SK-N-SH treated with all-trans-retinoic acid at 6 μM for 48 hours (cell line): ENCODE data around the gene TCP10L.

Source experiments
- ATAC-seq: fragments of 200-7000 bp; cut with Tn5 transposase; 3 replicates; pipeline ENCODE4 v1.9.1; 2020; ENCODE audit warnings: mild to moderate bottlenecking, moderate library complexity
- ARNTL ChIP-seq: fragments of 450-650 bp; formaldehyde crosslinking; IDR thresholded peaks from 2 replicates; pipeline ENCODE4 v1.5.0; 2020; ENCODE audit warnings: low read depth, mild to moderate bottlenecking, moderate library complexity, borderline replicate concordance
- CREB5 ChIP-seq: fragments of 250-450 bp; sonication (Bioruptor Pico); IDR thresholded peaks from 2 replicates; pipeline ENCODE4 v1.5.1; 2020; ENCODE audit warnings: low read depth, mild to moderate bottlenecking, moderate library complexity
- CSDC2 ChIP-seq: fragments of 250-450 bp; sonication (Bioruptor Pico); IDR thresholded peaks from 2 replicates; pipeline ENCODE4 v1.5.0; 2020; ENCODE audit warnings: mild to moderate bottlenecking, moderate library complexity
- CSRNP3 ChIP-seq: fragments of 250-450 bp; sonication (Bioruptor Pico); IDR thresholded peaks from 2 replicates; pipeline ENCODE4 v1.5.1; 2021; ENCODE audit warnings: mild to moderate bottlenecking, moderate library complexity
- ESRRG ChIP-seq: fragments of 250-450 bp; sonication (Bioruptor Pico); IDR thresholded peaks from 2 replicates; pipeline ENCODE4 v1.6.1; 2021; ENCODE audit warnings: mild to moderate bottlenecking
- GLIS3 ChIP-seq: fragments of 250-450 bp; sonication (Bioruptor Pico); IDR thresholded peaks from 2 replicates; pipeline ENCODE4 v1.5.0; 2020; ENCODE audit warnings: mild to moderate bottlenecking, moderate library complexity
- ISL1 ChIP-seq: fragments of 250-450 bp; sonication (Bioruptor Pico); IDR thresholded peaks from 2 replicates; pipeline ENCODE4 v2.1.2; 2022; ENCODE audit warnings: mild to moderate bottlenecking, moderate library complexity
- OSR1 ChIP-seq: fragments of 250-450 bp; sonication (Bioruptor Pico); IDR thresholded peaks from 2 replicates; pipeline ENCODE4 v1.8.0; 2022; ENCODE audit warnings: moderate library complexity, mild to moderate bottlenecking, inconsistent platforms
- PATZ1 ChIP-seq: fragments of 250-450 bp; sonication (Bioruptor Pico); IDR thresholded peaks from 2 replicates; pipeline ENCODE4 v1.8.0; 2020; ENCODE audit warnings: mild to moderate bottlenecking, moderate library complexity, borderline replicate concordance
- POU6F1 ChIP-seq: fragments of 250-450 bp; sonication (Bioruptor Pico); IDR thresholded peaks from 2 replicates; pipeline ENCODE4 v1.8.0; 2021; ENCODE audit warnings: low read depth, mild to moderate bottlenecking, moderate library complexity, borderline replicate concordance
- PPARA ChIP-seq: fragments of 250-450 bp; sonication (Bioruptor Pico); IDR thresholded peaks from 2 replicates; pipeline ENCODE4 v1.5.0; 2020; ENCODE audit warnings: mild to moderate bottlenecking, borderline replicate concordance
- RARB ChIP-seq: fragments of 250-450 bp; sonication (Bioruptor Pico); IDR thresholded peaks from 2 replicates; pipeline ENCODE4 v1.8.0; 2021; ENCODE audit warnings: mild to moderate bottlenecking, moderate library complexity
- SNAI2 ChIP-seq: fragments of 250-450 bp; sonication (Bioruptor Pico); IDR thresholded peaks from 2 replicates; pipeline ENCODE4 v1.5.0; 2020; ENCODE audit warnings: mild to moderate bottlenecking, moderate library complexity
- TCF4 ChIP-seq: fragments of 250-450 bp; sonication (Bioruptor Pico); IDR thresholded peaks from 2 replicates; pipeline ENCODE4 v1.8.0; 2021; ENCODE audit warnings: mild to moderate bottlenecking, moderate library complexity, borderline replicate concordance
- TOX ChIP-seq: fragments of 250-450 bp; sonication (Bioruptor Pico); IDR thresholded peaks from 2 replicates; pipeline ENCODE4 v1.8.0; 2021; ENCODE audit warnings: mild to moderate bottlenecking, moderate library complexity, borderline replicate concordance
- TSHZ2 ChIP-seq: fragments of 250-450 bp; sonication (Bioruptor Pico); IDR thresholded peaks from 2 replicates; pipeline ENCODE4 v1.5.0; 2020; ENCODE audit warnings: mild to moderate bottlenecking, moderate library complexity
- ZC3H10 ChIP-seq: fragments of 250-450 bp; sonication (Bioruptor Pico); IDR thresholded peaks from 2 replicates; pipeline ENCODE4 v1.5.1; 2021; ENCODE audit warnings: mild to moderate bottlenecking, moderate library complexity
- ZFP30 ChIP-seq: fragments of 450-650 bp; formaldehyde crosslinking; IDR thresholded peaks from 2 replicates; pipeline ENCODE4 v1.5.0; 2022; ENCODE audit warnings: mild to moderate bottlenecking, moderate library complexity
- ZNF565 ChIP-seq: fragments of 450-650 bp; formaldehyde crosslinking; conservative IDR thresholded peaks from 2 replicates; pipeline ENCODE4 v1.5.0; 2020; ENCODE audit warnings: low read depth, mild to moderate bottlenecking, moderate library complexity
- ZNF70 ChIP-seq: fragments of 450-650 bp; formaldehyde crosslinking; IDR thresholded peaks from 2 replicates; pipeline ENCODE4 v1.5.0; 2020; ENCODE audit warnings: mild to moderate bottlenecking, moderate library complexity
- ZNF8 ChIP-seq: fragments of 450-650 bp; formaldehyde crosslinking; IDR thresholded peaks from 2 replicates; pipeline ENCODE4 v1.5.0; 2020; ENCODE audit warnings: mild to moderate bottlenecking, moderate library complexity

The TCP10L gene

GRCh38 chr21:32605469-32605868, 20.1 kb upstream of the TCP10L start:
- no peak for ATAC-seq
- TF ChIP-seq ZC3H10 (no peak), ZFP30 (CRISPR knock-in tag) (no peak), ARNTL (CRISPR knock-in tag) (no peak), CSDC2 (CRISPR knock-in tag) (no peak), PATZ1 (CRISPR knock-in tag) (no peak), POU6F1 (no peak), ESRRG (CRISPR knock-in tag) (no peak), PPARA (CRISPR knock-in tag) (no peak), ZNF70 (CRISPR knock-in tag) (no peak), TSHZ2 (CRISPR knock-in tag) (no peak), OSR1 (no peak), CSRNP3 (CRISPR knock-in tag) (no peak), RARB (no peak), ISL1 (CRISPR knock-in tag) (no peak), SNAI2 (no peak), TCF4 (CRISPR knock-in tag) (no peak), CREB5 (CRISPR knock-in tag) (no peak), ZNF565 (CRISPR knock-in tag) (no peak), GLIS3 (CRISPR knock-in tag) (no peak), TOX (CRISPR knock-in tag) (no peak)
- TF ChIP-seq, all 23 proteins: peak for 0

- ATAC-seq, result no peak
- TF ChIP-seq SNAI2, result no peak
- TF ChIP-seq CSDC2 (CRISPR knock-in tag), result no peak
- no peak for TF ChIP-seq TOX (CRISPR knock-in tag)
- no peak for TF ChIP-seq TCF4 (CRISPR knock-in tag)
- TF ChIP-seq ZNF8, result no peak
- no peak for TF ChIP-seq PPARA (CRISPR knock-in tag)
- TF ChIP-seq ZC3H10, result no peak
- no peak for TF ChIP-seq ZFP30 (CRISPR knock-in tag)
- TF ChIP-seq ZNF70 (CRISPR knock-in tag), result no peak
- TF ChIP-seq ESRRG (CRISPR knock-in tag), result no peak
- TF ChIP-seq POU6F1, result no peak
- TF ChIP-seq PATZ1 (CRISPR knock-in tag), result no peak
- no peak for TF ChIP-seq CSRNP3 (CRISPR knock-in tag)
- no peak for TF ChIP-seq ZNF565 (CRISPR knock-in tag)
Observed at GRCh38 chr21:32604464-32604863, 19.1 kb upstream of the TCP10L start.
